ENCODE results near the gene MRPS15.

- no peak for TF ChIP-seq POLR2A (IDR thresholded peaks at IDR 0.05)
- TF ChIP-seq, protein P1, sequence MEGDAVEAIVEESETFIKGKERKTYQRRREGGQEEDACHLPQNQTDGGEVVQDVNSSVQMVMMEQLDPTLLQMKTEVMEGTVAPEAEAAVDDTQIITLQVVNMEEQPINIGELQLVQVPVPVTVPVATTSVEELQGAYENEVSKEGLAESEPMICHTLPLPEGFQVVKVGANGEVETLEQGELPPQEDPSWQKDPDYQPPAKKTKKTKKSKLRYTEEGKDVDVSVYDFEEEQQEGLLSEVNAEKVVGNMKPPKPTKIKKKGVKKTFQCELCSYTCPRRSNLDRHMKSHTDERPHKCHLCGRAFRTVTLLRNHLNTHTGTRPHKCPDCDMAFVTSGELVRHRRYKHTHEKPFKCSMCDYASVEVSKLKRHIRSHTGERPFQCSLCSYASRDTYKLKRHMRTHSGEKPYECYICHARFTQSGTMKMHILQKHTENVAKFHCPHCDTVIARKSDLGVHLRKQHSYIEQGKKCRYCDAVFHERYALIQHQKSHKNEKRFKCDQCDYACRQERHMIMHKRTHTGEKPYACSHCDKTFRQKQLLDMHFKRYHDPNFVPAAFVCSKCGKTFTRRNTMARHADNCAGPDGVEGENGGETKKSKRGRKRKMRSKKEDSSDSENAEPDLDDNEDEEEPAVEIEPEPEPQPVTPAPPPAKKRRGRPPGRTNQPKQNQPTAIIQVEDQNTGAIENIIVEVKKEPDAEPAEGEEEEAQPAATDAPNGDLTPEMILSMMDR (IDR thresholded peaks at IDR 0.05) = no peak
Observed at GRCh38 chr1:36486439-36487335, 22.5 kb upstream of the MRPS15 start.
